CD8-positive, alpha-beta memory T cell (primary cell): ENCODE data around the gene TNNT1. TPM values are rescaled to one million over a fixed set of nuclear protein-coding genes. Genes with fewer than 3 reads are reported as not detected.
"Not testable (repeated sequence)": the region's sequence is repeated elsewhere in the genome, so short reads cannot be mapped to it uniquely, and the experiment has no call there.

Source experiments
- CTCF ChIA-PET: fragments of 350-600 bp; sonication (Branson Sonifier 250); formaldehyde crosslinking; loops from one replicate; lab custom pipeline; 2021; ENCODE audit warnings: antibody characterized with exemption; lab: Charles Lee
- POLR2A ChIA-PET: fragments of 350-600 bp; sonication (Branson Sonifier 250); formaldehyde crosslinking; loops from one replicate; lab custom pipeline; 2021; ENCODE audit warnings: antibody characterized with exemption; lab: Charles Lee
- DNase-seq, 5 donors: peaks; one replicate each; pipeline versions ENCODE4 v3.0.0 to v3.0.0-alpha.2; 2020 to 2022; ENCODE audit warnings: mixed read lengths in 1 of 5
- H3K27ac ChIP-seq: one replicate; pipeline ENCODE4 v1.7.0; 2013; ENCODE audit warnings: low read depth, mild to moderate bottlenecking, low read length, moderate library complexity
- H3K27me3 ChIP-seq: 2 replicates; pipeline ENCODE4 v1.7.0; 2013; ENCODE audit warnings: low read length, mild to moderate bottlenecking; ENCODE audit not compliant: insufficient read depth, poor library complexity, severe bottlenecking
- H3K36me3 ChIP-seq: 2 replicates; pipeline ENCODE4 v1.7.0; 2013; ENCODE audit warnings: mild to moderate bottlenecking, low read length, moderate library complexity; ENCODE audit not compliant: insufficient read depth
- H3K4me1 ChIP-seq: 2 replicates; pipeline ENCODE4 v1.7.0; 2013; ENCODE audit warnings: mild to moderate bottlenecking, low read length, moderate library complexity; ENCODE audit not compliant: insufficient read depth
- H3K4me3 ChIP-seq: 2 replicates; pipeline ENCODE4 v1.7.0; 2013; ENCODE audit warnings: mild to moderate bottlenecking, low read length
- H3K9me3 ChIP-seq: 2 replicates; pipeline ENCODE4 v1.7.0; 2013; ENCODE audit warnings: mild to moderate bottlenecking, low read length
- H3K27ac Mint-ChIP-seq, 8 donors: one replicate each; pipeline ENCODE4 v1.8.0; 2020 to 2021; ENCODE audit warnings: mixed read lengths in 8 of 8, mild to moderate bottlenecking in 6 of 8, inconsistent platforms in 3 of 8, moderate library complexity in 3 of 8
- H3K27me3 Mint-ChIP-seq, 2 donors: one replicate each; pipeline ENCODE4 v1.8.0; 2020 to 2021; ENCODE audit warnings: mixed read lengths in 2 of 2, mild to moderate bottlenecking in 1 of 2, moderate library complexity in 1 of 2
- H3K36me3 Mint-ChIP-seq, 3 donors: one replicate each; pipeline ENCODE4 v1.8.0; 2020 to 2021; ENCODE audit warnings: mixed read lengths in 3 of 3, inconsistent platforms in 1 of 3, mild to moderate bottlenecking in 1 of 3
- H3K4me1 Mint-ChIP-seq, 3 donors: one replicate each; pipeline ENCODE4 v1.8.0; 2020 to 2021; ENCODE audit warnings: mixed read lengths in 3 of 3, inconsistent platforms in 1 of 3, mild to moderate bottlenecking in 1 of 3
- H3K4me3 Mint-ChIP-seq, 7 donors: one replicate each; pipeline ENCODE4 v1.8.0; 2020 to 2021; ENCODE audit warnings: mixed read lengths in 7 of 7, mild to moderate bottlenecking in 6 of 7, moderate library complexity in 4 of 7, inconsistent platforms in 2 of 7
- H3K9me3 Mint-ChIP-seq, 5 donors: one replicate each; pipeline ENCODE4 v1.8.0; 2020 to 2022; ENCODE audit warnings: mixed read lengths in 5 of 5, mild to moderate bottlenecking in 3 of 5, moderate library complexity in 2 of 5, inconsistent platforms in 1 of 5
- polyA plus RNA-seq: library from polyadenylated mRNA; unstranded; fragments of 300-500 nt; fragmentation: Illumina TruSeq; gene quantifications from one replicate; pipeline ENCODE4 v1.2.3, GENCODE V29; 2021
- total RNA-seq, 2 experiments: library from RNA; stranded (reverse); gene quantifications; one replicate each; pipeline ENCODE4 v1.2.3, GENCODE V29; 2021

The TNNT1 gene
- total and polyA plus RNA-seq, 3 experiments from 2014 or later = not detected

- ChIA-PET POLR2A (no interaction called here), CTCF (interaction anchor here (1.0 kb wide), 1 partner anchor 347 kb away, joined by 3 read pairs; no protein-coding TSS in a partner anchor)
- H3K36me3 ChIP-seq = no peaks in the 10 kb centered on the region
- Mint-ChIP-seq H3K4me1 (peaks cover 17 to 22% (median 20%) of the 10 kb centered on the region in 3 donors), H3K27me3 (peaks cover 32 to 37% of the 10 kb centered on the region in 2 donors), H3K27ac (peak within 1 kb of the TSS in 1 of 8 donors; percentile 77), H3K9me3 (peaks cover 0 to 6% (median 3%) of the 10 kb centered on the region in 5 donors), H3K36me3 (no peaks in the 10 kb centered on the region), H3K4me3 (peak within 1 kb of the TSS in 2 of 7 donors; percentile 25 to 63)
- peaks cover 5% of the 10 kb centered on the region for H3K27me3 ChIP-seq
- peak within 1 kb of the TSS; percentile 47 for H3K27ac ChIP-seq
- no peak within 1 kb of the TSS for H3K4me3 ChIP-seq
- no peak for DNase-seq
- H3K9me3 ChIP-seq = peaks cover under 1% of the 10 kb centered on the region
- H3K4me1 ChIP-seq = peaks cover 18% of the 10 kb centered on the region
Measured at GRCh38 chr19:55157064-55157908, 8.3 kb upstream of the TNNT1 start, which contains the start of gene TNNI3. TNNI3 (minus strand) TSS chr19:55157732; CDS start chr19:55157589, 143 bp downstream.

GRCh38 chr19:55156202-55157063 is 7.4 kb upstream of the TNNT1 start:
- H3K27me3 ChIP-seq = peaks cover 5% of the 10 kb centered on the region
- peak in 1 of 5 donors; percentile 20 for DNase-seq
- Mint-ChIP-seq H3K9me3 (peaks cover 3 to 11% (median 9%) of the 10 kb centered on the region in 5 donors), H3K27ac (no peak overlapping the region), H3K36me3 (peaks cover 0 to 1% (median 0%) of the 10 kb centered on the region in 3 donors), H3K27me3 (peaks cover 31 to 37% of the 10 kb centered on the region in 2 donors), H3K4me3 (peak overlapping the region in 2 of 7 donors; percentile 25 to 63), H3K4me1 (peaks cover 23 to 29% (median 25%) of the 10 kb centered on the region in 3 donors)
- H3K36me3 ChIP-seq = no peaks in the 10 kb centered on the region
- H3K27ac ChIP-seq = peak overlapping the region; percentile 47
- peaks cover 9% of the 10 kb centered on the region for H3K9me3 ChIP-seq
- H3K4me3 ChIP-seq = no peak overlapping the region
- POLR2A ChIA-PET = no interaction called here
- CTCF ChIA-PET = interaction anchor here (1.0 kb wide), 1 partner anchor 348 kb away, joined by 3 read pairs; no protein-coding TSS in a partner anchor
- H3K4me1 ChIP-seq = peaks cover 26% of the 10 kb centered on the region

- CTCF ChIA-PET = interaction anchor here (1.0 kb wide), 1 partner anchor 348 kb away, joined by 3 read pairs; no protein-coding TSS in a partner anchor
- H3K27ac Mint-ChIP-seq, H3K36me3 ChIP-seq, H3K4me3 ChIP-seq, H3K36me3 Mint-ChIP-seq, H3K9me3 ChIP-seq, H3K4me3 Mint-ChIP-seq, POLR2A ChIA-PET, H3K27me3 ChIP-seq, DNase-seq: not testable (repeated sequence)
- Histone ChIP-seq H3K27ac (peak overlapping the region; percentile 47), H3K4me1 (peaks cover 28% of the 10 kb centered on the region)
- Mint-ChIP-seq H3K27me3 (peaks cover 31 to 37% of the 10 kb centered on the region in 2 donors), H3K9me3 (peaks cover 3 to 12% (median 9%) of the 10 kb centered on the region in 5 donors), H3K4me1 (peaks cover 23 to 29% (median 25%) of the 10 kb centered on the region in 3 donors)
Measured at GRCh38 chr19:55155784-55156183, 6.8 kb upstream of the TNNT1 start.

- Mint-ChIP-seq H3K36me3 (peaks cover 0 to 1% (median 0%) of the 10 kb centered on the region in 3 donors), H3K9me3 (peaks cover 3 to 12% (median 7%) of the 10 kb centered on the region in 5 donors), H3K4me3 (peak overlapping the region in 1 of 7 donors; percentile 25), H3K4me1 (peaks cover 23 to 29% (median 25%) of the 10 kb centered on the region in 3 donors), H3K27me3 (peaks cover 25 to 30% of the 10 kb centered on the region in 2 donors), H3K27ac (peak overlapping the region in 3 of 8 donors; percentile 53 to 89 (median 79))
- Histone ChIP-seq H3K27me3 (peaks cover 5% of the 10 kb centered on the region), H3K27ac (no peak overlapping the region), H3K4me1 (peaks cover 28% of the 10 kb centered on the region), H3K4me3 (no peak overlapping the region), H3K9me3 (peaks cover 10% of the 10 kb centered on the region), H3K36me3 (no peaks in the 10 kb centered on the region)
- ChIA-PET CTCF (interaction anchor here (0.9 to 1.2 kb wide), 2 partner anchors 13 to 264 kb away, joined by 3 to 4 read pairs; no protein-coding TSS in a partner anchor), POLR2A (no interaction called here)
- DNase-seq = no peak
Measured at GRCh38 chr19:55153652-55154264, 4.8 kb upstream of the TNNT1 start.

- Histone ChIP-seq H3K27ac (no peak overlapping the region), H3K4me1 (peaks cover 28% of the 10 kb centered on the region), H3K36me3 (no peaks in the 10 kb centered on the region), H3K27me3 (peaks cover 5% of the 10 kb centered on the region), H3K9me3 (peaks cover 10% of the 10 kb centered on the region), H3K4me3 (no peak overlapping the region)
- Mint-ChIP-seq H3K27ac (peak overlapping the region; percentile 34 to 95 (median 73)), H3K36me3 (peaks cover 0 to 1% (median 0%) of the 10 kb centered on the region in 3 donors), H3K9me3 (peaks cover 3 to 12% (median 7%) of the 10 kb centered on the region in 5 donors), H3K4me1 (peaks cover 23 to 29% (median 25%) of the 10 kb centered on the region in 3 donors), H3K4me3 (no peak overlapping the region), H3K27me3 (peaks cover 25 to 27% of the 10 kb centered on the region in 2 donors)
- POLR2A ChIA-PET = no interaction called here
- CTCF ChIA-PET = no interaction called here
- no peak for DNase-seq
Measured at GRCh38 chr19:55152017-55152416, 3.0 kb upstream of the TNNT1 start.

- POLR2A ChIA-PET = no interaction called here
- DNase-seq = no peak
- H3K27me3 ChIP-seq = peaks cover 15% of the 10 kb centered on the region
- Mint-ChIP-seq H3K27ac (peak overlapping the region in 1 of 8 donors; percentile 38), H3K4me1 (peaks cover 7 to 13% (median 8%) of the 10 kb centered on the region in 3 donors), H3K36me3 (peaks cover 0 to 1% (median 0%) of the 10 kb centered on the region in 3 donors), H3K9me3 (peaks cover 0 to 12% (median 5%) of the 10 kb centered on the region in 5 donors), H3K4me3 (peak overlapping the region in 1 of 7 donors; percentile 59), H3K27me3 (peaks cover 34 to 43% of the 10 kb centered on the region in 2 donors)
- H3K36me3 ChIP-seq = no peaks in the 10 kb centered on the region
- CTCF ChIA-PET = no interaction called here
- H3K4me3 ChIP-seq = no peak overlapping the region
- H3K9me3 ChIP-seq = peaks cover 10% of the 10 kb centered on the region
- peaks cover 14% of the 10 kb centered on the region for H3K4me1 ChIP-seq
- peak overlapping the region; percentile 43 for H3K27ac ChIP-seq
Measured at GRCh38 chr19:55147545-55148251, 1.3 kb downstream of the TNNT1 start.
